GM19324 (cell line): ENCODE data around the gene MUL1.
"Not testable (repeated sequence)": the region's sequence is repeated elsewhere in the genome, so short reads cannot be mapped to it uniquely, and the experiment has no call there.

Experiments used
- ATAC-seq: cut with Tn5 transposase; IDR thresholded peaks from one replicate; pipeline ENCODE4 v1.9.1; 2021; ENCODE audit warnings: mild to moderate bottlenecking, moderate library complexity; ENCODE audit not compliant: unreplicated experiment, low FRiP score

Gene MUL1

DNA sequence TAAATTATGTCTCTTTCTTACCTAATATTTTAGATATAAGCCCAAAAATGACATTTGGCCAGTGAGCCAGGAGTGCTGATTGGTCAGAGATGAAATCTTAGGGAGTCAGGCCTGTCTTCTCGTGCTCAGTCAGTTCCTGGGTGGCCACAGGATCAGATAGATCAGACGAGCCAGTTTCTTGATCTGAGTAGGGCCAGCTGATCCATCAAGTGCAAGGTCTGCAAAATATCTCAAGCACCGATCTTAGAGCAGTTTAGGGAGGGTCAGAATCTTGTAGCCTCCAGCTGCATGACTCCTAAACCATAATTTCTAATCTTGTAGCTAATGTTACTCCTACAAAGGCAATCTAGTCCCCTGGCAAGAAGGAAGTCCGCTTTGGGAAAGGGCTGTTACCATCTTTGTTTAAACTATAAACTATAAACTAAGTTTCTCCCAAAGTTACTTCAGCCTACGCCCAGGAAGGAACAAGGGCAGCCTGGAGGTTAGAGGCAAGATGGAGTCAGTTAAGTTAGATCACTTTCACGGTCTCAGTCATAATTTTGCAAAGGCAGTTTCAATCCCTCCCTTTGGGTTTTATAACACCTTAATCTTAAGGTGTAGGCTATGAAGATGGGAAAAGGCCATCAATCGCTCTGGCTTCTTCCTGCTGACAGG, 11.8 kb upstream of the MUL1 start:
- ATAC-seq, result not testable (repeated sequence)

- no peak for ATAC-seq
Observed at GRCh38 chr1:20511518-20512428, 3.8 kb upstream of the MUL1 start.

DNA sequence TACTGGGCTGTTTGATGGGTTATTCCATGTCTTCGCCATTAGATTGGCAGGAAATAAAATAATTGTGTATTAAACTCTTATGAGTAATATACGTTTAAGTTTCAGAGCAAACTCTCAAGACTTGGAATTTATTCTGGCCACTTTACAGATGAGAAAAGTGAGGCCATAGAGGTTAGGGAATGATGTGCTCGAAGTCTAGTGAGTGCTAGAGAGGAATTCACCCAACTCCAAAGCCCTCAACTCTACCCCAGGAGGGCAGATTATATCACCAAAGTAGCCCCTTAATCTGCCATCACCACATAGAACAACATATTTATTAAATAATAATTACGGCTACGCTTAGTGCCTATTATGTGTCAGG, 440 bp upstream of the MUL1 start:
- ATAC-seq, result no peak

DNA sequence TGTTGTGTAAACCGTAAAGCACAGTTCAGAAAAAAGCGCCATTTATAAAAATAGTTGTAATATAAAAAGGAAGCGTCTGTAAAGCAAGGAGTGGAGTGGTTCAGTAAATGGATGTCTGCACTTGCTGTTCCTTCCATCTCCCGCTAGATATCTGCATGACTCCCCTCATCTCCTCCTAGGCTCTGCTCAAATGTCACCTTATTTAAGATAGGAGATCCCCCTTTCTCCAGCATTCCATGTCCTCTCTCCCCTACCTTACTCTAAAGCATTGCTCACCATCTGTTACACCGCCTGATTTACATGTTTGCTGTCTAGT, 745 bp downstream of the MUL1 start:
- ATAC-seq, result peak; percentile 3

DNA sequence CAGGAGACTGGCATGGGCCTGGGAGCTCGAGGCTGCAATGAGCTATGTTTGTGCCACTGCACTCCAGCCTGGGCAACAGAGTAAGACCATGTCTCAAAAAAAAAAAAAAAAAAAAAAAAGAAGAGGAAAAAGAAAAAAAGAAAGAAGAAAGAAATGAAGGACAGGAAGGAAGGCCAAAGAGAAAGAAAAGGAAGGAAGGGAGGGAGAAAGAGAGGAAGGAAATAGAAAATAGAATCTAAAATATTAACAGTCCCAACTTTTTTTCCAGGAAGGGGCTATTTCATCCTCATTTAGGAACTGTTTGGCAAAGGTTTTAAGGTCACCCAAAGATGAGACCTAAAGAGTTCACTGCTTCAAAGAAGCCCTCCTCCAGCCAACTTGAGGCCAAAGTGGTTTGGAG, 2.5 kb downstream of the MUL1 start:
- ATAC-seq, result no peak

DNA sequence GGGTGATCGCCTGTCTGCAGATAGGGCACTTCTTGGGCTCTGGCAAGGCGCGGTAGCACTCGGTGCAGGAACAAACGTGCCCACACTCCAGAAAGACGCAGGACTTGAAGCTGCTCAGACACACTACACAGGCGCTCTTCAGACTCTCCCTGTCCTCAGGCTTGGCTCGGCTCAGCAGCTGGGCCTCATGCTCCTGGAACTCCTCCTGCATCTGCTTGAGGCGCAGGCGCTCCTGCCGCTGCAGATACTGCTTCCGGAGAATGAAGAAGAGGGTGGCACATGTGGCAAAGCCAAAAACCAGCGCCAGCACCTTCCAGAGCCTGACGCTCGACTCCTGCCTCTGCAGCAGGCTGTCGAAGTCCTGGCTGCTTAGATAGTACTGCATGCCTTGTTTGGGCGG, 7.2 kb downstream of the MUL1 start:
- ATAC-seq, result no peak

DNA sequence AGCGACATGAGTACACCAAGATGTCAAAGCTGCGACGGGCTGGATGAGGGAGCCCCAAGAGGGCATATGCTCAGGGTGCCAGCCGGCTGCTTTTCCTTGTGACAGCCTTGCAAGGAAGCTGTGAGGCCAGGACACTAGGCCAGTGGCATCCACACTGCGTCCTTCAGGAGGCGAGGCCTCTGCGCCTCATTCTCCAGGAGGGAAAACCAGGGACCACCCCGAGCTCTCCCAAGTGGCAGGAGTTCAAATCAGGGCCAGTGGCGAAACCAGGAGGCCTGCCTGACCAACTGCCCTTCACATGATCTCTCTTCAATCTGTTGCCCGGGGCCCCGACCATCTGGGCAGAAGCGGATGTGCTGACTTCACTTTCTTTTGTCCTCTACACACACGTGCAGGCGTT, 8.2 kb downstream of the MUL1 start:
- no peak for ATAC-seq

DNA sequence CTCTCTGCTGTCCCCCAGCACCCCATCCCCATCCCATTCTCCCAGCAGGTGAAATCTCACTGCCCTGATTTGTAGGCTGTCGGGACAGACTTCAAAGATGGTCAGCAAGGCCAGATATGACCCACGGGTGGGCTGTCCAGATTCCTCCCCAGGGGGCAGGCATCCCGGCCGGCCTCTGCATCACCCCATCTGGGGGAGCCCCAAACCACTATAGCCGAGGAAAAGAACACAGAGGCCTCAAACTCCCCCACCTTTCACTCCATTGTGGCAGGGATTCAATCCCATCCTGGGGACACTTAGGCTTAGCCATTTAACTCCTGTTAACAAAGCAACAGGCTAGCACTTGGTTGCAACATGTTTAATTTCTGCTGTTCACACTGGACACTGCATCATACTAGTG, 8.8 kb downstream of the MUL1 start:
- ATAC-seq, result no peak

DNA sequence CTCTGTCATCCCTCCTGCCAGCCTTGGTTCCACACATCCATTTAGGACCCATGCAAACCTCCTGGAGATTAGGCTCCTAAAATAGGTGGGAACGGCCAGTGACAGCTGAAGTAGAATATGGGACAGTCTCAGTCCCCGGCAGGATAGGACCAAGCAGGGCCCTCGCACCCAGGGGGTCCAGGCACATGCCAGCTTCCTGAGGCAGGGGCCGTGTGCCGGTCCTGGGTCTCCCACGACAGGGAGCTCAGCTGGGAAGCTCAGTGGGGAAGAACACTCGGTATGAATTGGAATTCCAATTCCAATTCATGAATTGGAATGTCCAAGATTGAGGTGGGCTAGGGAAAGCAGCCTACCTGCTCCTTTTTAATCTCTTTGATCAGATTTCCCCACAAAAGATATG, 9.8 kb downstream of the MUL1 start:
- ATAC-seq, result no peak

GRCh38 chr1:20497506-20497905, 10.4 kb downstream of the MUL1 start:
- ATAC-seq, result no peak

GRCh38 chr1:20496725-20497383, 11.1 kb downstream of the MUL1 start:
- ATAC-seq, result not testable (repeated sequence)

- no peak for ATAC-seq
Observed at GRCh38 chr1:20496241-20496661, 11.7 kb downstream of the MUL1 start.

GRCh38 chr1:20495661-20496060, 12.3 kb downstream of the MUL1 start:
- ATAC-seq, result no peak

GRCh38 chr1:20494609-20495311, 13.2 kb downstream of the MUL1 start:
- no peak for ATAC-seq

- ATAC-seq, result no peak
Observed at GRCh38 chr1:20493839-20494608, 13.9 kb downstream of the MUL1 start.

DNA sequence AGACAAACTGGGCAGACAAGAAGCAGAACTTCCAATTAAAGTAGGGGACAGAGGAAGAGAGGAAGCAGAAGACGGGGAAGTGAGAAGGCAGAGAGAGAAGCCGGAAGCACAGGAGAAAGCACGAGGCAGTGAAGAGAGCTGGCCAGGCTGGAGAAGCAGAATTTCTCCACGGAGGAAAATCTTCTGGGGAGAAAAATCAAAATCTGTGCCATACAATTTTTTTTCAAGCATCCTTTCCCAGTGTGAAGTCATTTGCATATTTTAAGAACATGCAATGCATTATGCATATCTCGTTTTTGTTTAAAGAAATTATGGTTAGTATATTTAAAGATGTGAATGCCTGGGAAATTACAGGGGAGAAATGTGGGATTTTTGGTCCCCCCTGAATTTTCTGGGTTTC, 14.6 kb downstream of the MUL1 start:
- ATAC-seq, result no peak

GRCh38 chr1:20492751-20493150, 15.2 kb downstream of the MUL1 start:
- ATAC-seq, result no peak

DNA sequence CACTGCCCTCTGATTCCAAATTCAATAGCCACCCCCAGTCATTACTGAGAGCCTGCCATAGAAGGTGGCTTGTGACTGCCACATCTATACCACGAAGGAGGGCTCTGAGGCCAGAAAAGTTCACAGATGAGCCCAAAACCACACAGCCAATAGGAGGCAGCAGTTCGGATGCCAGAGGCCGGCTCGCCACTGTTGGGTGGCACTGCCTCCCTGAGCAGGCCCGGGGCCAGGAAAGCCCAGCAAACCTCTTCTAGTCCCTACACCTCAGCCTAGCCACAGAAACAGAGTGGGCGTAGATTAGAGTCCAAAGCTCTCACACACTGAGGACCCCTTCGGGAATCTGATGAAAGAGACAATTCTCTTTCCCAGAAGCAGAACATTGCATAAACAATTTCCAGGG, 16.1 kb downstream of the MUL1 start:
- no peak for ATAC-seq

DNA sequence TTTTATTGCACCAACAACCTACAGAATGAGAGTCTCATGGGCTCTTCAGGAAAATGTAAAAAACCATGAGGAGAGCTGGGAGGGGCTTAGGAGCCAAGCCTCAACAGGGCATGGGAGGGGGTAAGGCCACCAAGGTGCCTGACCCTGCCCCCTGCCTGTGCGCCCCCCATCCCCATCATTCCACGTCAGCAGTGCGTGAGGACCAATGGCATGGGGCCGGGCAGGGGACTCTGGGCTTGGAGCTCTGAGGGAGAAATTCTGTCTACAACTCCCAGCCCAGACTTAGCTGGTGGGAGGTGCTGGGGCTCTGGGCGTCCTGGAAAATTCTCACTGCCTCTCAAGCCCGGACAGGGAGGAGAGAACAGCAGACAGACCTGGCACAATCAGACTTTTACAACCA, 16.8 kb downstream of the MUL1 start:
- no peak for ATAC-seq

DNA sequence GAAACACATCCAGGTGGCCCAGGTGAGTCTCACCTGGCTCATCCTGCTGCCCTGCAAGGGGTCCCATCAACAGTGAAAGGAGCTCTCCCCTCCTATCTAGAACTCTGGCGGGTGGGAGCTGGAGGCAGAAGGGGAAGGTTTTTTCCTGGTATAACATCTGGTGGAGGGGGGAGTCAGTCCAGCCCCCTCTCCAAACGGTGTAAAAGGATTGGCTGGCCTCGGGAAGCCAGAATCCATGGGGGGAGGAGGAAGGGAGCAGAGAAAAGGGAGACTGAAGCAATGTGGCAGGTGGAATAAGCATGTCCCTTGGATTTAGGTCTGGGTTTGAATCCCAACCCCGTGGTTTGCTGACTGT, 20.7 kb downstream of the MUL1 start:
- ATAC-seq, result no peak
